IgD-negative memory B cell (primary cell): Measurements from ENCODE around the gene ZG16B. TPM values are rescaled to one million over a fixed set of nuclear protein-coding genes. Genes with fewer than 3 reads are reported as not detected.

Source experiments
- H3K27ac Mint-ChIP-seq, 3 donors: one replicate each; pipeline ENCODE4 v1.8.0; 2020 to 2022; ENCODE audit warnings: mild to moderate bottlenecking in 3 of 3, mixed read lengths in 3 of 3, moderate library complexity in 1 of 3
- H3K27me3 Mint-ChIP-seq: one replicate; pipeline ENCODE4 v1.8.0; 2021; ENCODE audit warnings: mixed read lengths
- H3K36me3 Mint-ChIP-seq: one replicate; pipeline ENCODE4 v1.8.0; 2020; ENCODE audit warnings: mild to moderate bottlenecking, mixed read lengths
- H3K4me1 Mint-ChIP-seq, 3 donors: one replicate each; pipeline ENCODE4 v1.8.0; 2020 to 2022; ENCODE audit warnings: mixed read lengths in 3 of 3, mild to moderate bottlenecking in 1 of 3
- H3K4me3 Mint-ChIP-seq, 4 donors: one replicate each; pipeline ENCODE4 v1.8.0; 2020 to 2022; ENCODE audit warnings: mild to moderate bottlenecking in 4 of 4, mixed read lengths in 4 of 4, moderate library complexity in 3 of 4
- H3K9me3 Mint-ChIP-seq, 3 donors: one replicate each; pipeline ENCODE4 v1.8.0; 2020 to 2021; ENCODE audit warnings: mixed read lengths in 3 of 3, mild to moderate bottlenecking in 1 of 3
- polyA plus RNA-seq: library from polyadenylated mRNA; unstranded; fragments of 300-500 nt; fragmentation: Illumina TruSeq; gene quantifications from one replicate; pipeline ENCODE4 v1.2.3, GENCODE V29; 2021

ZG16B gene
- polyA plus RNA-seq, 1 donor from 2014 or later: not detected

GRCh38 chr16:2874912-2875362, 44.8 kb downstream of the ZG16B start:
- Mint-ChIP-seq H3K4me1 (peaks cover 0 to 4% (median 0%) of the 10 kb centered on the region in 3 donors), H3K27me3 (peaks cover under 1% of the 10 kb centered on the region), H3K4me3 (peak overlapping the region in 1 of 4 donors; percentile 20), H3K27ac (peak overlapping the region in 1 of 3 donors; percentile 31), H3K36me3 (no peaks in the 10 kb centered on the region), H3K9me3 (no peaks in the 10 kb centered on the region)

- peak overlapping the region in 1 of 4 donors; percentile 56 for H3K4me3 Mint-ChIP-seq
- H3K4me1 Mint-ChIP-seq: peaks cover 0 to 8% (median 1%) of the 10 kb centered on the region in 3 donors
- H3K27me3 Mint-ChIP-seq: no peaks in the 10 kb centered on the region
- no peaks in the 10 kb centered on the region for H3K36me3 Mint-ChIP-seq
- H3K9me3 Mint-ChIP-seq: no peaks in the 10 kb centered on the region
- peak overlapping the region in 1 of 3 donors; percentile 39 for H3K27ac Mint-ChIP-seq
Measured at GRCh38 chr16:2879854-2880508, 49.9 kb downstream of the ZG16B start.

Other genes with a start within 250 kb of the ZG16B start
- 24.9 TPM for gene KCTD5, start 147.8 kb upstream of the ZG16B start, polyA plus RNA-seq
- not detected for gene PRSS27, start 110.1 kb upstream of the ZG16B start, polyA plus RNA-seq
- gene SRRM2, start 77.7 kb upstream of the ZG16B start, polyA plus RNA-seq: 159 TPM
- 262 TPM for gene ELOB, start 53.0 kb upstream of the ZG16B start, polyA plus RNA-seq
- gene PRSS33, start 42.7 kb upstream of the ZG16B start, polyA plus RNA-seq: not detected
- not detected for gene PRSS41, start 31.8 kb upstream of the ZG16B start, polyA plus RNA-seq
- 10.4 TPM for gene PRSS21, start 13.1 kb upstream of the ZG16B start, polyA plus RNA-seq
- gene PRSS22, start 27.9 kb downstream of the ZG16B start, polyA plus RNA-seq: not detected
- 20.8 TPM for gene FLYWCH2, start 52.9 kb downstream of the ZG16B start, polyA plus RNA-seq
- gene FLYWCH1, start 81.6 kb downstream of the ZG16B start, polyA plus RNA-seq: 14.8 TPM
- 1.5 TPM for gene KREMEN2, start 134.0 kb downstream of the ZG16B start, polyA plus RNA-seq
- 1.9 TPM for gene PAQR4, start 139.0 kb downstream of the ZG16B start, polyA plus RNA-seq
- gene PKMYT1, start 150.1 kb downstream of the ZG16B start, polyA plus RNA-seq: 1.4 TPM
- gene CLDN9, start 182.6 kb downstream of the ZG16B start, polyA plus RNA-seq: not detected
- not detected for gene CLDN6, start 187.9 kb downstream of the ZG16B start, polyA plus RNA-seq
- 0.31 TPM for gene TNFRSF12A, start 190.1 kb downstream of the ZG16B start, polyA plus RNA-seq
- 26.2 TPM for gene HCFC1R1, start 193.6 kb downstream of the ZG16B start, polyA plus RNA-seq
- gene THOC6, start 193.7 kb downstream of the ZG16B start, polyA plus RNA-seq: 48.2 TPM
- not detected for gene BICDL2, start 206.6 kb downstream of the ZG16B start, polyA plus RNA-seq
- 0.40 TPM for gene MMP25, start 216.3 kb downstream of the ZG16B start, polyA plus RNA-seq
- gene IL32, start 235.3 kb downstream of the ZG16B start, polyA plus RNA-seq: 59.8 TPM